Keratinocyte (primary cell): ENCODE measurements around the gene S100A10.

ENCODE experiments used
- EZH2 ChIP-seq: IDR thresholded peaks from one replicate; pipeline ENCODE4 v1.6.1; 2012; ENCODE audit warnings: inconsistent platforms, mild to moderate bottlenecking, low read length, moderate library complexity
- TF ChIP-seq, protein P1 (sequence below), 3 experiments: IDR thresholded peaks in 1 of 3; conservative IDR thresholded peaks in 1 of 3; optimal IDR thresholded peaks in 1 of 3; 2 replicates in 2 of 3; 3 replicates in 1 of 3; pipeline versions ENCODE3 to v1.5.1; 2011; ENCODE audit warnings: low read length in 3 of 3, mild to moderate bottlenecking in 3 of 3, moderate library complexity in 2 of 3, control low read depth in 1 of 3, inconsistent platforms in 1 of 3; ENCODE audit not compliant: insufficient read depth in 2 of 3; ENCODE audit errors: extremely low read depth in 1 of 3

DNA sequence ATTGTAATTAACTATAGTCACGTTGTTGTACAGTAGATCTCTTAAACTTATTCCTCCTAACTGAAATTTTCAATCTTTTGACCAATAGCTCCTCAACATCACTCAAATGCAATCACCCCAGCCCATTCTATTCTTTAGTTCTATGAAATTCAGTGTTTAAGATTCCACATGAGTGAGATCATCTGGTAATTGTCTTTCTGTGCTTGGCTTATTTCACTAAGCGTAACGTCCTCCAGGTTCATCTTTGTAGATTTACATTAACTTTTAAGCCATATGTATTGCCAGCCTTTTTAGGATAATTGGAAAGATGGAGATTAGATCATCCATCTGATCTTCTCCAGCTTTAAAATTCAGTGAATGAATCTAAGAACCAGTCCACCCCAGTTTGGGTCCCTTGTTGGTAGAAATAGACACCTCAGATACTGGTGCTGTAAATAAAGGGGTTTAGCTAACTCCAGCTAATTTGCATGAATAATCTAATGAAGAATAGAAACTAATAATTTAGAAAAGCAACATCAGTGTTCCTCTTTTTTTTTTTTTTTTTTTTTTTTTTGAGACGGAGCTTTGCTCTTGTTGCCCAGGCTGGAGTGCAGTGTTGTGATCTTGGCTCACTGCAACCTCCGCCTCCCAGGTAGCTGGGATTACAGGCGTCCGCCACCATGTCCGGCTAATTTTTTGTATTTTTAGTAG lies 7.0 kb downstream of the S100A10 start:
- TF ChIP-seq, protein P1, sequence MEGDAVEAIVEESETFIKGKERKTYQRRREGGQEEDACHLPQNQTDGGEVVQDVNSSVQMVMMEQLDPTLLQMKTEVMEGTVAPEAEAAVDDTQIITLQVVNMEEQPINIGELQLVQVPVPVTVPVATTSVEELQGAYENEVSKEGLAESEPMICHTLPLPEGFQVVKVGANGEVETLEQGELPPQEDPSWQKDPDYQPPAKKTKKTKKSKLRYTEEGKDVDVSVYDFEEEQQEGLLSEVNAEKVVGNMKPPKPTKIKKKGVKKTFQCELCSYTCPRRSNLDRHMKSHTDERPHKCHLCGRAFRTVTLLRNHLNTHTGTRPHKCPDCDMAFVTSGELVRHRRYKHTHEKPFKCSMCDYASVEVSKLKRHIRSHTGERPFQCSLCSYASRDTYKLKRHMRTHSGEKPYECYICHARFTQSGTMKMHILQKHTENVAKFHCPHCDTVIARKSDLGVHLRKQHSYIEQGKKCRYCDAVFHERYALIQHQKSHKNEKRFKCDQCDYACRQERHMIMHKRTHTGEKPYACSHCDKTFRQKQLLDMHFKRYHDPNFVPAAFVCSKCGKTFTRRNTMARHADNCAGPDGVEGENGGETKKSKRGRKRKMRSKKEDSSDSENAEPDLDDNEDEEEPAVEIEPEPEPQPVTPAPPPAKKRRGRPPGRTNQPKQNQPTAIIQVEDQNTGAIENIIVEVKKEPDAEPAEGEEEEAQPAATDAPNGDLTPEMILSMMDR (optimal IDR thresholded peaks at IDR 0.05 in 1 of 3, IDR thresholded peaks at IDR 0.05 in 1 of 3, conservative IDR thresholded peaks at IDR 0.05 in 1 of 3; ENCODE audit: extremely low read depth in 1 of 3, insufficient read depth in 2 of 3, low read length in 3 of 3) = no peak
- no peak for TF ChIP-seq EZH2
